ENCODE data around the gene ZBTB48.

- TF ChIP-seq POLR2A (IDR thresholded peaks at IDR 0.05; ENCODE audit: borderline replicate concordance, extremely low read depth, insufficient read depth, insufficient read length) (no peak), POLR2AphosphoS5 (IDR thresholded peaks at IDR 0.05; ENCODE audit: low read depth, low read length) (no peak), RAD21 (IDR thresholded peaks at IDR 0.05; ENCODE audit: low read depth) (no peak), EGR1 (IDR thresholded peaks at IDR 0.05; ENCODE audit: low read depth) (no peak), CTCF (IDR thresholded peaks at IDR 0.05 in 2 of 3, conservative IDR thresholded peaks at IDR 0.05 in 1 of 3; ENCODE audit: borderline replicate concordance in 1 of 3, insufficient read depth in 1 of 3, low read depth in 2 of 3, low read length in 2 of 3) (no peak), JUND (IDR thresholded peaks at IDR 0.05) (no peak), TCF7L2 (IDR thresholded peaks at IDR 0.05; ENCODE audit: borderline replicate concordance, extremely low read depth, insufficient read depth, insufficient read length) (no peak), EZH2 (IDR thresholded peaks at IDR 0.05) (no peak), SP1 (IDR thresholded peaks at IDR 0.05; ENCODE audit: low read depth) (no peak), EZH2phosphoT487 (IDR thresholded peaks at IDR 0.05; ENCODE audit: borderline replicate concordance) (no peak)
These were observed 7.6 kb downstream of the ZBTB48 start for GRCh38 chr1:6587261-6588005.

Data from HCT116 (cell line).